Measurements from ENCODE around the gene DLX5.

GRCh38 chr7:96985992-96986391 is 38.6 kb downstream of the DLX5 start:
- TF ChIP-seq POLR2AphosphoS5 (IDR thresholded peaks at IDR 0.05; ENCODE audit: borderline replicate concordance, low read depth, low read length), result no peak
- no peak for TF ChIP-seq EZH2 (IDR thresholded peaks at IDR 0.05)
- TF ChIP-seq FOXP2 (optimal IDR thresholded peaks at IDR 0.05; ENCODE audit: control extremely low read depth, extremely low read length, insufficient read depth), result no peak

Data from SK-N-MC (cell line).